GM18499 (cell line): ENCODE data around the gene HYOU1.
"Not testable (repeated sequence)": the region's sequence is repeated elsewhere in the genome, so short reads cannot be mapped to it uniquely, and the experiment has no call there.

ENCODE experiments used
- ATAC-seq: cut with Tn5 transposase; IDR thresholded peaks from one replicate; pipeline ENCODE4 v1.9.1; 2021; ENCODE audit warnings: moderate number of reproducible peaks; ENCODE audit not compliant: insufficient read depth, unreplicated experiment

HYOU1 gene

GRCh38 chr11:119024430-119025098 is 32.4 kb downstream of the HYOU1 start:
- no peak for ATAC-seq

- no peak for ATAC-seq
Measured at GRCh38 chr11:119023741-119024140, 33.3 kb downstream of the HYOU1 start.

GRCh38 chr11:119021631-119022030 is 35.4 kb downstream of the HYOU1 start:
- no peak for ATAC-seq

- no peak for ATAC-seq
Measured at GRCh38 chr11:119019996-119020395, 37.0 kb downstream of the HYOU1 start.

GRCh38 chr11:119018074-119018938 is 38.7 kb downstream of the HYOU1 start, which contains the start of the genes RPS25 and TRAPPC4:
TSS of gene RPS25 (minus strand) at chr11:119018343. CDS start at chr11:119018284, 59 bp downstream.
TSS of gene TRAPPC4 (plus strand) at chr11:119018766. CDS start at chr11:119018796, 30 bp downstream.
- ATAC-seq = peak; percentile 71

GRCh38 chr11:119017377-119017776 is 39.6 kb downstream of the HYOU1 start:
- not testable (repeated sequence) for ATAC-seq

- no peak for ATAC-seq
Measured at GRCh38 chr11:119016216-119017009, 40.6 kb downstream of the HYOU1 start.

- no peak for ATAC-seq
Measured at GRCh38 chr11:119015054-119015611, 41.9 kb downstream of the HYOU1 start.

GRCh38 chr11:119014209-119014924 is 42.6 kb downstream of the HYOU1 start:
- no peak for ATAC-seq

- ATAC-seq = no peak
Measured at GRCh38 chr11:119012629-119013170, 44.3 kb downstream of the HYOU1 start.

GRCh38 chr11:119011476-119012053 is 45.4 kb downstream of the HYOU1 start:
- no peak for ATAC-seq

- ATAC-seq = no peak
Measured at GRCh38 chr11:119006656-119007055, 50.3 kb downstream of the HYOU1 start.

- ATAC-seq = no peak
Measured at GRCh38 chr11:119000906-119001305, 56.1 kb downstream of the HYOU1 start.

- no peak for ATAC-seq
Measured at GRCh38 chr11:118998822-118999221, 58.2 kb downstream of the HYOU1 start.

GRCh38 chr11:118998388-118998717 is 58.7 kb downstream of the HYOU1 start:
- peak; percentile 8 for ATAC-seq

GRCh38 chr11:118997627-118998387 is 59.2 kb downstream of the HYOU1 start, which contains the start of gene CENATAC:
TSS of gene CENATAC (plus strand) at chr11:118998138. CDS start at chr11:118998198, 60 bp downstream.
- peak; percentile 65 for ATAC-seq

- ATAC-seq = no peak
Measured at GRCh38 chr11:118996926-118997626, 59.9 kb downstream of the HYOU1 start.
